ENCODE data around the gene ZNF526.

DNA sequence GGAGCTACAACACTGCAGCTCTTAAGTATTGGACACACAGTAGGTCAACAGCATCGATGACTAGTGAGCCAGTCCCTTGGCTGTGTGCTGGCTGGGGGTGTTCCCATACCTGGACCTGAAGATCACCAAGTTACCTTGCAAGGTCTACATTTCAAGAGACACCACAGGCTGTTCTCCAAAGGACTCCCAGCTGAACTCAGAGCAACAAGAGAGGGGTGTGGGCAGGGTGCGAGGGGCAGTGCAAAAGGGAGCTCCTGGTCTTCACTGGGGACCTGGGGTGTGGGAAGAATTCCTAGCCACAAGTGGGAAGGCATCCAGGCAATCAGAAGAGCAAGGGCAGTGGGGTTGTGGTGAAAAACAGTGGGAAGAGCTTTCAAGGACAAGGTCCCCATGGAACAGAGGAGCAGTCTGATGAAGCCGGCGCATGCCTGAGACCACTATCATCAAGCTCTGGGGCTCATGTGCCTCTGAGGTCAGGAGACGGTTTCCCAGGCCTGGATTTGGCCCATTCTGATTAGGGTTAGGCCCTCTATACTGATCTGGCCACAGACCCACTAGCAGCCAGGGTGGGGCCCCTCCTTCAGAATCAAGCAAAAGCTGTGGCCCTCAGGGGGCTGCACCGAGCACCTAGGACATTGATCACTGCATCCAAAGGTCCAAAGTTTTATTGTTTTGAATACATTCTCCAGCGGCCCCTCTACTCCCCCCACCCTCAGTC, 27.0 kb downstream of the ZNF526 start:
- TF ChIP-seq EZH2 (IDR thresholded peaks at IDR 0.05; ENCODE audit: low read length, unreplicated experiment) (no peak), CTCF (conservative IDR thresholded peaks at IDR 0.05; ENCODE audit: low read depth, low read length) (no peak)
